ENCODE results near the gene LARGE2.

The LARGE2 gene

GRCh38 chr11:45879803-45880686 is 42.4 kb upstream of the LARGE2 start:
- Histone ChIP-seq H2BK5ac (ENCODE audit: low read depth, low read length, poor library complexity) (no peak overlapping the region), H3K4me3 (ENCODE audit: low read depth, low read length) (no peak overlapping the region), H2AFZ (ENCODE audit: insufficient read depth, low read length, poor library complexity) (no peak overlapping the region), H3K27ac (ENCODE audit: low read depth, low read length) (no peak overlapping the region), H2BK12ac (ENCODE audit: low read length) (no peak overlapping the region), H3K4me2 (ENCODE audit: low read length) (no peak overlapping the region), H3K79me2 (ENCODE audit: control insufficient read depth, insufficient read depth, low read length, poor library complexity) (no peaks in the 10 kb centered on the region), H3K4me1 (ENCODE audit: control insufficient read depth in 1 of 2, insufficient read depth in 2 of 2, low read length in 2 of 2) (no peaks in the 10 kb centered on the region), H4K12ac (ENCODE audit: low read depth, low read length) (no peak overlapping the region), H2AK5ac (ENCODE audit: low read length) (no peak overlapping the region), H3K23ac (ENCODE audit: low read length) (no peak overlapping the region), H3K4ac (ENCODE audit: low read depth, low read length) (no peak overlapping the region), H4K91ac (ENCODE audit: low read depth, low read length) (no peak overlapping the region), H3K36me3 (ENCODE audit: control insufficient read depth in 1 of 2, insufficient read depth in 2 of 2, low read length in 2 of 2) (peaks cover 6 to 25% of the 10 kb centered on the region in 2 experiments), H3K14ac (ENCODE audit: low read length) (no peak overlapping the region), H3K9ac (ENCODE audit: low read length) (no peak overlapping the region), H2BK120ac (ENCODE audit: insufficient read depth, low read length, poor library complexity) (no peak overlapping the region), H3K79me1 (ENCODE audit: low read length) (no peaks in the 10 kb centered on the region), H4K8ac (ENCODE audit: low read depth, low read length) (no peak overlapping the region), H3K18ac (ENCODE audit: low read length) (no peak overlapping the region), H3K9me3 (ENCODE audit: insufficient read depth, low read depth, low read length) (peaks cover 2% of the 10 kb centered on the region), H3K27me3 (ENCODE audit: insufficient read depth, low read length) (no peaks in the 10 kb centered on the region)
- no peak for DNase-seq
- WGBS (ENCODE audit: extremely low coverage, insufficient coverage, insufficient read length): no CpG with 5 or more reads among the region's 7 CpGs

- no peak for DNase-seq
- H3K23ac ChIP-seq (ENCODE audit: low read length): no peak overlapping the region
- H2BK120ac ChIP-seq (ENCODE audit: insufficient read depth, low read length, poor library complexity): no peak overlapping the region
- H3K14ac ChIP-seq (ENCODE audit: low read length): no peak overlapping the region
- no peak overlapping the region for H2BK5ac ChIP-seq (ENCODE audit: low read depth, low read length, poor library complexity)
- no peak overlapping the region for H4K8ac ChIP-seq (ENCODE audit: low read depth, low read length)
- no peak overlapping the region for H3K4me3 ChIP-seq (ENCODE audit: low read depth, low read length)
- H4K12ac ChIP-seq (ENCODE audit: low read depth, low read length): no peak overlapping the region
- H3K9ac ChIP-seq (ENCODE audit: low read length): no peak overlapping the region
- no peak overlapping the region for H3K4me2 ChIP-seq (ENCODE audit: low read length)
- H3K18ac ChIP-seq (ENCODE audit: low read length): no peak overlapping the region
- no peak overlapping the region for H2AFZ ChIP-seq (ENCODE audit: insufficient read depth, low read length, poor library complexity)
- H2AK5ac ChIP-seq (ENCODE audit: low read length): no peak overlapping the region
- no peak overlapping the region for H3K27ac ChIP-seq (ENCODE audit: low read depth, low read length)
- no peak overlapping the region for H4K91ac ChIP-seq (ENCODE audit: low read depth, low read length)
- H3K79me1 ChIP-seq (ENCODE audit: low read length): no peaks in the 10 kb centered on the region
- peaks cover 4% of the 10 kb centered on the region for H3K27me3 ChIP-seq (ENCODE audit: insufficient read depth, low read length)
- H3K36me3 ChIP-seq (ENCODE audit: control insufficient read depth in 1 of 2, insufficient read depth in 2 of 2, low read length in 2 of 2): peaks cover 4 to 18% of the 10 kb centered on the region in 2 experiments
- peaks cover 2% of the 10 kb centered on the region for H3K9me3 ChIP-seq (ENCODE audit: insufficient read depth, low read depth, low read length)
- no peak overlapping the region for H2BK12ac ChIP-seq (ENCODE audit: low read length)
- WGBS (ENCODE audit: extremely low coverage, insufficient coverage, insufficient read length): no CpG with 5 or more reads among the region's 15 CpGs
- H3K4ac ChIP-seq (ENCODE audit: low read depth, low read length): no peak overlapping the region
- H3K4me1 ChIP-seq (ENCODE audit: control insufficient read depth in 1 of 2, insufficient read depth in 2 of 2, low read length in 2 of 2): peaks cover 3 to 5% of the 10 kb centered on the region in 2 experiments
- no peaks in the 10 kb centered on the region for H3K79me2 ChIP-seq (ENCODE audit: control insufficient read depth, insufficient read depth, low read length, poor library complexity)
These were observed 41.5 kb upstream of the LARGE2 start for GRCh38 chr11:45880772-45881570.

- Histone ChIP-seq H3K27me3 (ENCODE audit: insufficient read depth, low read length) (peaks cover 9% of the 10 kb centered on the region), H3K27ac (ENCODE audit: low read depth, low read length) (no peak overlapping the region), H3K79me1 (ENCODE audit: low read length) (no peaks in the 10 kb centered on the region), H2BK5ac (ENCODE audit: low read depth, low read length, poor library complexity) (no peak overlapping the region), H2BK12ac (ENCODE audit: low read length) (no peak overlapping the region), H4K12ac (ENCODE audit: low read depth, low read length) (no peak overlapping the region), H2AFZ (ENCODE audit: insufficient read depth, low read length, poor library complexity) (no peak overlapping the region), H2AK5ac (ENCODE audit: low read length) (no peak overlapping the region), H3K4ac (ENCODE audit: low read depth, low read length) (no peak overlapping the region), H3K4me3 (ENCODE audit: low read depth, low read length) (no peak overlapping the region), H4K91ac (ENCODE audit: low read depth, low read length) (no peak overlapping the region), H3K18ac (ENCODE audit: low read length) (no peak overlapping the region), H3K14ac (ENCODE audit: low read length) (no peak overlapping the region), H3K79me2 (ENCODE audit: control insufficient read depth, insufficient read depth, low read length, poor library complexity) (no peaks in the 10 kb centered on the region), H3K9me3 (ENCODE audit: insufficient read depth, low read depth, low read length) (peaks cover 2% of the 10 kb centered on the region), H4K8ac (ENCODE audit: low read depth, low read length) (no peak overlapping the region), H3K36me3 (ENCODE audit: control insufficient read depth in 1 of 2, insufficient read depth in 2 of 2, low read length in 2 of 2) (peaks cover 4 to 18% of the 10 kb centered on the region in 2 experiments), H2BK120ac (ENCODE audit: insufficient read depth, low read length, poor library complexity) (no peak overlapping the region), H3K9ac (ENCODE audit: low read length) (no peak overlapping the region), H3K23ac (ENCODE audit: low read length) (no peak overlapping the region), H3K4me2 (ENCODE audit: low read length) (no peak overlapping the region), H3K4me1 (ENCODE audit: control insufficient read depth in 1 of 2, insufficient read depth in 2 of 2, low read length in 2 of 2) (peaks cover 4 to 7% of the 10 kb centered on the region in 2 experiments)
- no CpG with 5 or more reads among the region's 6 CpGs for WGBS (ENCODE audit: extremely low coverage, insufficient coverage, insufficient read length)
- DNase-seq: no peak
These were observed 40.6 kb upstream of the LARGE2 start for GRCh38 chr11:45881708-45882368.

- no peaks in the 10 kb centered on the region for H3K79me2 ChIP-seq (ENCODE audit: control insufficient read depth, insufficient read depth, low read length, poor library complexity)
These were observed 37.8 kb upstream of the LARGE2 start for GRCh38 chr11:45884596-45885185.

More at GRCh38 chr11:45884596-45885185, 37.8 kb upstream of the LARGE2 start:
- H3K36me3 ChIP-seq (ENCODE audit: control insufficient read depth in 1 of 2, insufficient read depth in 2 of 2, low read length in 2 of 2): peaks cover 4 to 14% of the 10 kb centered on the region in 2 experiments
- H3K79me1 ChIP-seq (ENCODE audit: low read length): no peaks in the 10 kb centered on the region
- no peak overlapping the region for H2AK5ac ChIP-seq (ENCODE audit: low read length)
- no peak overlapping the region for H3K9ac ChIP-seq (ENCODE audit: low read length)
- peaks cover 2% of the 10 kb centered on the region for H3K9me3 ChIP-seq (ENCODE audit: insufficient read depth, low read depth, low read length)
- no peak overlapping the region for H2BK120ac ChIP-seq (ENCODE audit: insufficient read depth, low read length, poor library complexity)
- no peak for DNase-seq
- H3K4me2 ChIP-seq (ENCODE audit: low read length): no peak overlapping the region
- no peak overlapping the region for H4K12ac ChIP-seq (ENCODE audit: low read depth, low read length)
- no peak overlapping the region for H3K4ac ChIP-seq (ENCODE audit: low read depth, low read length)
- WGBS (ENCODE audit: extremely low coverage, insufficient coverage, insufficient read length): no CpG with 5 or more reads among the region's 10 CpGs
- H3K14ac ChIP-seq (ENCODE audit: low read length): no peak overlapping the region
- H4K91ac ChIP-seq (ENCODE audit: low read depth, low read length): no peak overlapping the region
- peaks cover 4 to 7% of the 10 kb centered on the region in 2 experiments for H3K4me1 ChIP-seq (ENCODE audit: control insufficient read depth in 1 of 2, insufficient read depth in 2 of 2, low read length in 2 of 2)
- H3K27me3 ChIP-seq (ENCODE audit: insufficient read depth, low read length): peaks cover 9% of the 10 kb centered on the region
- no peak overlapping the region for H2BK5ac ChIP-seq (ENCODE audit: low read depth, low read length, poor library complexity)
- no peak overlapping the region for H3K27ac ChIP-seq (ENCODE audit: low read depth, low read length)
- no peak overlapping the region for H2BK12ac ChIP-seq (ENCODE audit: low read length)
- no peak overlapping the region for H3K18ac ChIP-seq (ENCODE audit: low read length)
- H2AFZ ChIP-seq (ENCODE audit: insufficient read depth, low read length, poor library complexity): no peak overlapping the region
- H3K4me3 ChIP-seq (ENCODE audit: low read depth, low read length): no peak overlapping the region
- H3K23ac ChIP-seq (ENCODE audit: low read length): no peak overlapping the region
- H4K8ac ChIP-seq (ENCODE audit: low read depth, low read length): no peak overlapping the region
